HG03571 (cell line): Measurements from ENCODE around the gene COMMD1.
"Not testable (repeated sequence)": the region's sequence is repeated elsewhere in the genome, so short reads cannot be mapped to it uniquely, and the experiment has no call there.

ENCODE experiments used
- ATAC-seq: cut with Tn5 transposase; IDR thresholded peaks from one replicate; pipeline ENCODE4 v1.9.1; 2021; ENCODE audit not compliant: unreplicated experiment

The COMMD1 gene

DNA sequence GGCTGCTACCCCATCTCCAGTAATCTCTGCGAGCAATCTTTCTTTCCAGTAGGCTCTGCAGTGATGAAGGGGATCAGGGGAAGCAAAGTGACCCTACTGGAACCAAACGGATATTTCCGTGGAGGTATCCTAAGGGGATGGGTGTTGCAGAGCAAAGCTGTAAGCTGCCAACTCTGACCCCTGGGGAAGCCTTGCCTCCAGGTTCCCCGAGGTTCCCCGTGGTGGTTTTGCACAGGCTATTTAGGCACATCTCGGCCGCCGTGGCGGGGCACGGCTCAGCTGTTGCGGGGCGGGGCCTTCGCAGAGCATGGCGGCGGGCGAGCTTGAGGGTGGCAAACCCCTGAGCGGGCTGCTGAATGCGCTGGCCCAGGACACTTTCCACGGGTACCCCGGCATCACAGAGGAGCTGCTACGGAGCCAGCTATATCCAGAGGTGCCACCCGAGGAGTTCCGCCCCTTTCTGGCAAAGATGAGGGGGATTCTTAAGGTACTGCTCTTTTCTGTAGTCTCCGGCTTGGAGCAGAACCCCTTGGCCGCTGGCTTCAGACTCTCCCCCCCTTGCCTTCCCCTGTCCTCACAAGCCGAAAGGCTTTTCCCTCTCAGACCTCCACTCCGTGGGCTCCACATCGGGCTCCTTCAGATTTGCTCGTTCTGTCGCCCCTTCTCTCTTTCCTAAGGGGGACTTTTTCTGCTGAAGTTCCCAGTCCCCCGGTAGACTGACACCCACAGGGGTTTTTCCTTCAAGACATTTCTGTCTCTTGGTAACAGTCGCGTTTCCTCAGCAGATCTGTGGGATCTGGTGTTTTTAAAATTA, at the start of gene COMMD1:
Gene COMMD1, plus strand, starts transcription at position 303 of the 814 bp plus-strand sequence. Its CDS starts 5 bp downstream, at position 308.
- ATAC-seq, result peak; percentile 98

DNA sequence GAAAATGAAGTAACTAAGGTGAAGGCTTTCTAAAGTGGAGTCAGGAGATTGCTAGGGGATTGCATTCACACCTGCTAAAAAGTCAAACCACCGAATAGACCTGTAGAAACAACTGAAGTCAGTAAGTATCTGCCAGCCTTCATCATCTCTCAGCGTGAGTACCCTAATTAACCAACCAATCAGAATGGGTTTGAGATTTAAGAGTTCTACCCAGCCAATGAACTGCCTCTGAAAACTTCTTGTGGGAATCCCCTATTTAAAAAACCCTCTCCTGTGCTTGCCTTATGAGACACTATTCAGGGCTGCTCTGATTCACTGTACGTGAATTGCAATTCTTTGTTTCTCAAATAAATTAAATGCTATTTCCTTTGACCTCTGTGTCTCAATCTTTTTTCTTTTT, 48.2 kb upstream of the COMMD1 start:
- ATAC-seq, result no peak

DNA sequence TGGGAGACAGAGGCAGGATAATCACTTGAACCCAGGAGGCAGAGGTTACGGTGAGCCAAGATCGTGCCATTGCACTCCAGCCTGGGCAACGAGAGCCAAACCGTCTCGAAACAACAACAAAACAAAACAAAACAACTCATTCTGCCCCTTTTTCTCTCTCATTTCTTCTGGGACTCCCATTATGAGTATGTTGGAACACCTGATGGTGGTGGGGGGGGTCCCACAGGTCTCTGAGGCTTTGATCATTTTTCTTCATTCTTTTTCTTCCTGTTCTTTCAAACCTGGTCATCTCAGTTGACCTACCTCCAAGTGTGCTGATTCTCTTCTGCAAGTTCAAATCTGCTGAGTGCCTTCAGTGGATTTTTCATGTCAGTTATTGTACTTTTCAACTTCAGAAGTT, 43.4 kb upstream of the COMMD1 start:
- no peak for ATAC-seq

DNA sequence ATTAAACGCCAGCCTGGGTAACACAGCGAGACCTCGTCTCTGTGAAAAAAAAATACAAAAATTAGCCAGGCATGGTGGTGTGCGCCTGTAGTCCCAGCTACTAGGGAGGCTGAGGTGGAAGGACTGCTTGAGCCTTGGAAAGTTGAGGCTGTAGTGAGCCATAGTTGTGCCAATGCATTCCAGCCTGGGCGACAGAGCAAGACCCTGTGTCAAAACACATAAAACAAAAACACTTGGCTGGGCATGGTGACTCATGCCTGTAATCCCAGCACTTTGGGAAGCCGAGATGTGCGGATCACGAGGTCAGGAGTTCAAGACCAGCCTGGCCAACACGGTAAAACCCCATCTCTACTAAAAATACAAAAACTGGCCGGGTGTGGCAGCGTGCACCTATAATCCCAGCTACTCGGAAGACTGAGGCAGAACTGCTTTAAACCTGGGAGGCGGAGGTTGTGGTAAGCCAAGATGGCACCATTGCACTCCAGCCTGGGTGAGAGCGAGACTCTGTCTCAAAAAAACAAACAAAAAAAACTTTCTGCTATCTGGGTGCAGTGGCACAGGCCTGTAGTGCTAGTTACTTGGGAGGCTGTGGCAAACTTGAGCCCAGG, 38.9 kb upstream of the COMMD1 start:
- ATAC-seq, result not testable (repeated sequence)

DNA sequence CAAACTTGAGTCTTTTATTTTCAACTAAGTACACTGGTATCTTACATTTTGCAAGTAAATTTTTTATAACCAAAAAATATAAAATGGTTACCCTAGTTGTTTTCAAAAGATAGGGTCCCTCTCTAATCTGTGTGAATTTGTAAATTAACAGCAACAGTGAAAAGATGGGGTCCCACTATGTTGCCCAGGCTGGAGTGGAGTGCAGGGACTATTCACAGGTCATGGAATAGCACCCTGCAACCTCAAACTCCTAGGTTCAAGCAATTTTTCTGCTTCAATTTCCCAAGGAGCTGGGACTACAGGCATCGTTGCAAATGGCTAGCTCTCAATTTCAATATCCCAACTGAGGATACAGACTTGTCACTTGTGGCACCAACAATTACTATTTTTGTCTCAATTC, 29.1 kb upstream of the COMMD1 start:
- no peak for ATAC-seq

DNA sequence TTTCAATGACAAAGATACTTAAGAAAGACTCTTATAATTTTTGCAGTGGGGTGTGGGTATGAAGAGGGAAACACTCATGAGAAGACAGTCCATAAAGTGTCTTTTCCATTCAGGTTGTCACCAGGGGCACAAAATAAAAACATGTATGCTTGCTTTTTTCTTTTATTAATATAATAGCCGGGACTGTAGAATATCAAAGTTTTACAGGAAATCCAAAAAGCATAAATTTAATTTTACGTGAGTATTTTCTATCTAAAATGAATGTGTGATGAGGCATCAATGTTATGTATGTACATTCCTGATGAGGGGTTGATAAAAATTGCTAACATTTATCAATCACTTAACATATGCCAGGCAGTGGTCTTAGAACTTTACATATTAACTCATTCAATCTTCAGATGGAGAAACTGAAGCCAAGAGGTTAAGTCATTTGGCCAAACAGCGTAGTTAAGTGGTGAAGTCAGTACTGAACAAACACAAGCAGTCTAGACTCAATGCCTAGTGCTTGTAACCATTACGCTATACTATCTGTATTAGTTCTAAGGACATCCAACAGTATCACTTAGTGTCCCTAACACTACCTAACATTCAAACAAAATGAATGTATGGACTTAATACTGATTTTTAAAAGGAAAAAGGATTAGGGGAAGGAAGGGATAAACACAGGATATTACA, 27.8 kb upstream of the COMMD1 start:
- no peak for ATAC-seq

DNA sequence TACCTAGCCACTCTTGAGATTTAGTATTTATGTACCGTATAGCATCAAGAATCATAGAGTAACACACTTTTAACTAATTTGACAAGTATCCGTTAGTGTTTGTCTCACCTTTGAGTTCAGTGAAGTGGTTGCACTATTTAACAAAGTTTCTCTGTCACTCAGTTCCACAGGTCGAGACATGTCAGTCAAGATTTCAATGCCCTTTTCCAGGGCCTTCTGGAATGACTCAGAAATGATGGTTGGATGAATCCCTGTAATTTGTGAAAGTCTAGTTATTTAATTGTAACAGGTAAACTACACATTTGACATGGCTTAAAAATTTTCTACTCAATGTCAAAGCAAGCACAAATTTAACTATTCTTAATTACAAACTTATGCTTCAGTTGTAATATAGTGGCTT, 26.7 kb upstream of the COMMD1 start:
- ATAC-seq, result no peak

DNA sequence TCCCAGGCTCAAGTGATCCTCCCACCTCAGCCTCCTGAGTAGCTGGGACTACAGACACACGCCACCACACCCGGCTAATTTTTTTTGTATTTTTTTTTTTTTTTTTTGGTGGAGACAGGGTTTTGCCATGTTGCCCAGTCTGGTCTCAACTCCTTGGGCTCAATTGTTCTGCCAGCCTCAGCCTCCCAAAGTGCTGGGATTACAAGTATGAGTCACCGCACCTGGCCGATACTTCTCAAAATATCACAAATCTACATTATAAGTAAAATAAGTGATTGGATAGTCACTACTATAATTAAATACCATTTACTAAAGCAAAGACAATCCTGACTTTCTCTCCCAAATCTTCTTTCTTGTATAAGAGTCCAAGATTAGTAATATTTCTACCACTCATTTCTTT, 26.1 kb upstream of the COMMD1 start:
- ATAC-seq, result not testable (repeated sequence)

DNA sequence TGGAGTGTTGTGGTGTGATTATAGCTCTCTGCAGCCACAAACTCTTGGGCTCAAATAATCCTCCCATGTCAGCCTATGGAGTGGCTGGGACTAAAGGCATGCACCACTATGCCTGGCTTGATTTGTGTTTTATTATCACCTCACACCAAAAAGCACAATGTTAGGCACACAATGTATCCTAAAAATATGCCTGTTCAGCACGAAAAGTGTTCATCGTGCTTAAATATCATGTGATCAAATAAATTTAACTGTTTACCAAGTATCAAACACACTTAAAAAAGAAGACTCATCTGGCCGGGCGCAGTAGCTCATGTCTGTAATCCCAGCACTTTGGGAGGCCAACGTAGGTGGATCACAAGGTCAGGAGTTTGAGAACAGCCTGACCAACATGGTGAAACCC, 22.6 kb upstream of the COMMD1 start:
- no peak for ATAC-seq

DNA sequence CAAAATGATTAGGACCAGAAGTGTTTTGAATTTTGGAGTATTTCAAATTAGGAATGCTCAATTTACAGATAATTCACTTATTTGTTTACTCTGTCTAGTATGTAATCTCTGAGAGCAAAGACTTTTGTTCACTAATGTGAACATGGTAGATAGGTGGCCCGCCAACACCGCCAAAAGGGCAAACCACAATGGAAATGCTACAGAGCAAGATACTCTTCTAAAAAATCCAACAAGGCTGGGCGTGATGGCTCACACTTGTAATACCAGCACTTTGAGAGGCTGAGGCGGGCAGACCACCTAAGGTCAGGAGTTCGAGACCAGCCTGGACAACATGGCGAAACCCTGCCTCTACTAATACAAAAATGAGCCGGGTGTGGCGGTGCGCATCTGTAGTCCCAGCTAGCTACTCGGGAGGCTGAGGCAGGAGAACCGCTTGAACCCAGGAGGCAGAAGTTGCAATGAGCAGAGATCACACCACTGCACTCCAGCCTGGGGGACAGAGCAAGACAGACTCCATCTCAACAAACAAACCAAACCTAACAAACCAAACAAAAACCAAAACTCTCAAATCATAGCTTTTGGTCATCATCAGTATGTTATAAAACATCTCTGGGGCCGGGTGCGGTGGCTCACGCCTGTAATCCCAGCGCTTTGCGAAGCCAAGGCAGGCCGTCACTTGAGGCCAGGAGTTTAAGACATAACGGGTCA, 19.4 kb upstream of the COMMD1 start:
- ATAC-seq, result no peak

DNA sequence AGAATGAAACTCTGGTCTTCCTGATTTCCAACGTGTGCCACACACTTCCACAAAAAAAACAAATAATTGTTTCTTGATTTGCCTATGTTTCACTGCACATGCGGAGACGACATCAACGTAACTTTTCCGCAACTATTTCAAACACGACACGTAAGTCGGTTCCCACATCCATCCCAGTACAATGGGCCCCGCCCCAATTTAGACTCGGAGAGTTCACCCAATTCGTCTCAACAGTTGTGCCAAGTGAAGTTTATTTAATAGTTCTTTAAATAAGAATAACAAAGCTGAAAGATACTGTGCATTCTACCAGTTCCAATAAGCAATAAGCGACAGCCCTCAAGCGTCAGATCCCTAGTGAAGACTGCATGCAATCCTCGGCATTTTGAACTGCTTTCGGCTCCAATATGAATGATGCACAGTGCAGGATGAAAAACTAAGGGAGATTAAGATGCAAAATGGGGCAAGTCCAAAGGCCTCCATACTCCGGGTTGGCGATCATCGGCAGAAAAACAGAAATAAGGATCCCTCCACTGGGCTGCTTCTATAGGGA, 17.7 kb upstream of the COMMD1 start:
- ATAC-seq, result peak; percentile 5

DNA sequence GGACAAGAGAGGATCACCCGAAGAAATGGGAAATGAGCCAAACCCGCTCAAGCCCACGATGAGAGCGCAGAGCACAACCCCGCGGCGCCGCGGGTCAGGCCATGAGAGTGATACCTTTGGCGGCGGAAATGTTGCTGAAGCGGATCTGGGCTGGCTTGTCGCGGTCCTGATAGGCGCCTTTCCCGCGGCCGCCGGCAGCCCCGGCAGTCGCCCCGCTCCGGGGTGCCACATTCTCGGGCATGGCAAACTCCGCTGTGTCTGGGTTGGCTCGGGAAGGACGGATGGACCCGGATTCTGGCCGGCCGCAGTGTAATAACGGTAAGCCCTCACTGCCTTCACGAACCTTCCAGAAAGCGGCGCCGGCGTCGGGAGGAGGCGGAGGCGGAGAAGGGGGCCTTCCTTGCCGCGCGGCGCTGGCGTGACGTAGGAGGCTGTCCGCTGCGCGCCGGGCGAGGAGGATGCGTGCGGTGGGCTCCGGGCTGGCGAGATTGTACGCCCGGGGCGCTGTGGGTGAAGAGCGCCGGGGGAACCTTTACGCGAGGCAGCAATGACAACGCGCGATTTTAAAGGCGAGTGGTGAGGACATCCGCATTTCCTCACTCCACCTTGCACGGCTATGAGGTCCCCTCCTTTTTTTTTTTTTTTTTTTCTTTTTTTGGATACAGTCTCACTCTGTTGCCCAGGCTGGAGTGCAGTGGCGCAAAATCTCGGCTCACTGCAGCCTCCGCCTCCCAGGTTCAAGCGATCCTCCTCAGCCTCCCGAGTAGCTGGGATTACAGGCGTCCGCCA, 17.0 kb upstream of the COMMD1 start, which contains the start of gene CCT4:
Gene CCT4, minus strand, starts transcription at position 390 of the 789 bp plus-strand sequence. Its CDS starts 149 bp downstream, at position 241.
- peak; percentile 77 for ATAC-seq

DNA sequence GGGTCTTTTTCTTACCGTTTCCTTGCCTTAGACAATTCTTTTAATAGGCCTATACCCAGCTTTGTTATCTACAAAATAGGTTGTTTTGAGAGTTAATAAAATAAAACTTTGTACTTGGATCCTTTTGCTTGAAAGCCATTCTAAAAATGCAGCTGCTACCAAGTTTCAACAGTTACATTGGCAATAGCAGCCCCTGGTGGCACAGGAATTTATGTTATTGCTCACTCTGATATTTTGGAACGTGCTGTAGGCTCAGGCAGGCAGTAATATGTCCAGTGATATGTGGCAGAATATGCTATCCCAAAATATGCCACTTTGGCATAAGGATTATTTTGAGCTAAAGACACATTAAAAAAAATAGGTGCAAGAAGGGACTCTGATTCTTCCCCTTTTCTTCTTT, 6.7 kb upstream of the COMMD1 start:
- ATAC-seq, result no peak

DNA sequence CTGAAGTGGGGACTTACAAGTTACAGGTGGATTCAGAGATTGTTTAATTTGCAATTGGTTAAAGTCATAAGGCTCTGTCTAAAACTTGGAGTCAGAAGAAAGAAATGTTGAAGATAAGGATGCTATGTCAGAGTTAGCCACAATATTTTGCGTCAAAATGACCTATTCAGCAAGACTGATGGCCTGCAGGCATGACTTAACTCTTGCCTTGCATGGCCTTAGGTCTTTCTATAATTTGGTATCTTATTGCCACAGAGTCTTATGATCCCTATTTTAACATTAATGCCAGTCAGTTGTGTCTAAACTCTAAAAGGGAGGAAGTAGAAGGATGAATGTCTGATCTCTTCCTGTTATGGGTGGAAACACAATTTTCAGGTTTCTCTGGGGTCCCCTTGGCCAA, 5.2 kb upstream of the COMMD1 start:
- ATAC-seq, result no peak

DNA sequence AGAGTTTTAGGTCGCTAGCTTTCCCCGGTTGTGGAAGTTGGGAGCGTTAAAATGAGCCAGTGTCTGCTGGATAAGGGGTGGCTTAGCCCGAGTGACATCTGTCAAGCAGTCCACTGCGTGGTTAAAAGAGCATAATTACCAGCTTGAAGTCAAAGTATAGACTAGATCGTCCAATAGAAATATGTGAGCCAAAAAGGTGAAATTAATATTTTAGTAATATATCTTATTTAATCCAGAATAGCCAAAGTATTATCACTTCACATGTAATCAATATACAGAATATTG, 654 bp downstream of the COMMD1 start:
- no peak for ATAC-seq

DNA sequence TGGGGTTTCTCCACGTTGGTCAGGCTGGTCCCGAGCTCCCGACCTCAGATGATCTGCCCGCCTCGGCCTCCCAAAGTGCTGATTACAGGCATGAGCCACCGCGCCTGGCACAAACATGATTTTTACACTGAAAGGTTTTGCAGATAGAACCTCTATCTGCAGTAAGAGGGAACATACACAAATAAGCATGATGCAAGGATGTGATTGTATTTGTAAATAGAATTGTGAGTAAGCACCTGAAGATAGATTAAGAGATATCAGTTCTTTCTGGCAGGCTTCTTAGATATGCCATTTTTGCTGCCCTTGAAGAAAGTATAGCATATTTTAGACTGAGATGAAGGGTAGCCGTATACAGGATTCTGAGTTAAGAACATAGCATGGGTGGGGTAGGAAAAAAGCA, 3.6 kb downstream of the COMMD1 start:
- no peak for ATAC-seq

DNA sequence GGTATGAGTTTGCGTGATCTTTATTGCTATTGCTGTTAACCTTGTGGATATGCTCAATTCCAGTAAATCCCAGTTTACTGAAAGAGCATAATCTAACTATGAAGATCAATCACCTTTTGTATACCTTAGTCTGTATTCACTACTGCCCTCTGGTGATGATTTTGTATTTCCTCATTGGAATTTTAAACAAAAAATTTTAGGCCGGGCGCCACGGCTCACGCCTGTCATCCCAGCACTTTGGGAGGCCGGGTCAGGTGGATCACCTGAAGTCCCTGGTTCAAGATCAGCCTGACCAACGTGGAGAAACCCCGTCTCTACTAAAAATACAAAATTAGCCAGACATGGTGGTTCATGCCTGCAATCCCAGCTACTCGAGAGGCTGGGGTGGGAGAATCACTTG, 5.1 kb downstream of the COMMD1 start:
- no peak for ATAC-seq

DNA sequence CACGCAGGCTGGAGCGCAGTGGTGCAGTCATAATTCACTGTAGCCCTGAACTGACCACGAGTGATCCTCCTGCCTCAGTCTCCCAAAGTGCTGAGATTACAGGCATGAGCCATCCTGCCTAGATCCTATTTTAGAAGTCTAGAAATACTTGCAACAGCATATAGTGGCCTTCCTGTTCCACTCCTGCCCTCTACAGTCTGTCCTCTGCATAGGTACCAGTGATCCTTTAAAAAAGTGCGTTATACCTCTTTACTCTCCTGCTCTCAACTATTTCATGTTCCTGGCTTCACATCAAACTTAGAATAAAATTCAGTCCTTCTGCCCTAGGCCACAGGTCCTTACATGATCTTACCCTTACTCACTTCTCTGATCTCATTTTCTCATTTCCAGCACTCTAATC, 6.0 kb downstream of the COMMD1 start:
- ATAC-seq, result no peak

DNA sequence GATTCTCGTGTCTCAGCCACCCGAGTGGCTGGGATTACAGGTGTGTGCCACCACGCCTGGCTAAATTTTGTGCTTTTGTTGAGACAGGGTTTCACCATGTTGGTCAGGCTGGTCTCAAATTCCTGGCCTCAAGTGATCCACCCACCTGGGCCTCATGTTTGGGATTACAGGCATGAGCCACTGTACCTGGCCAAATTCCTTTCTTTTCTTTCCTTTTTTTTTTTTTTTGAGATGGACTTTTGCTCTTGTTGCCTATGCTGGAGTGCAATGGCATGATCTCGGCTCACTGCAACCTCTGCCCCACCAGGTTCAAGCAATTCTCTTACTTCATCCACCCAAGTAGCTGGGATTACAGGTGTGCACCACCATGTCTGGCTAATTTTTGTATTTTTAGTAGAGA, 9.3 kb downstream of the COMMD1 start:
- not testable (repeated sequence) for ATAC-seq

DNA sequence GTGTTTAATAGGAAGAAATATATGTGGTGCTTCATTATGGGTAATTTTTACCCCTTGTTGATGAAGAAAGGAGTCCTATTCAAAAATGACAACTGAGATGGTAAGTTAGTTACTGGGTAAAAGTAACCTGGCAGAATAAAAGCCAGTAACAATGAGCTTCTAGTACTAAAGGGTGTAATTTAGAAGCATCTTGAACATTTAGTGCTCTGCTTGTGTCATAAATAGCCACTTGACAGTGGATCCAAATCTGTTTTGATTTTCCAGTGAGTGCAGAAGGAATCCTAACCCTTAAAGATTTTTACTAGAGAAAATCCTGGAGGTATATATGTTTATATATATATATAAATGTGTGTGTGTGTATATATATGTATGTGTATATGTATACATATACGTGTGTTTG, 15.1 kb downstream of the COMMD1 start:
- ATAC-seq, result no peak

DNA sequence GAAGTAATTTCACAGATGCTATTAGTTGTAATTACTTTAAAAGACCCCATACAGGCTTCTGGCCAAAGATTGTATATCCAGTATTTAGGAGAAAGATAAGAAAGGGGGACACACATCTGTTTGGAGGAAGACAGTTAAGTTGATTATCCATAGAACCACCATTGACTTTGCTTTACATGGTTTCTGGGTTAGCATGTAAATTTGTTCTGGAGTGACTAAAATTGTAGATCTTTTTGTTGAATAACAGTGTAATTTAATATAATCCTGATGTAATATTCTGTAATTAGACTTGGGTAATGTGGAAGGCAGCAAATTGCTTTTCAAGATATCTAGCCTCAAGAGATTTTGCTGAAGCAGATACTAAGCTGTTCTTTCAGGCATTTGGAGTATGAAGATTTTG, 17.2 kb downstream of the COMMD1 start:
- no peak for ATAC-seq
